Measurements from ENCODE around the gene ARL14.

DNA sequence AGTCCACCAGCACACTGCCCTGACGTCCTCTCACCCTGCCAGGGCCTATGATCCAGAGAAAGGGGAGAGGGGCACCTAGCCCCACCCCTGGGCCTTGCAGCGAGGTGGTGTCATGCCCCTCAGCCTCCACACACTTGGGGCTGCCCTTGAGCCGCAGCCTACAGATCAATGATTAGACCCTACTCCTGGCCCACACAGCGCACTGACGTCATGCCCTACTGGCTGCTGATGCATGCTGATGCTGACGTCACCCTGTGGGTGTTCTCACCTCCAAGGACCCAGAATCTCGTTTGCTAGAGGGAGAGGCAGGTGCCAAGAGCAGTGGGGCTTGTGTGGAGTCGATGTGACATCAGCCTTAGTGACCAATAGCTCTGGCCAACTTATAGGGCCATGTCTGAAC lies 18.0 kb downstream of the ARL14 start:
- TF ChIP-seq ZNF274 (IDR thresholded peaks at IDR 0.05; ENCODE audit: low read depth, low read length) (no peak), YY1 (IDR thresholded peaks at IDR 0.05; ENCODE audit: insufficient read depth, insufficient read length) (no peak), SUZ12 (IDR thresholded peaks at IDR 0.05; ENCODE audit: extremely low read depth, insufficient read depth, insufficient read length) (no peak)

All from NT2/D1 (cell line).